GM21723 (cell line): Measurements from ENCODE around the gene LTB4R.

ENCODE experiments used
- ATAC-seq: cut with Tn5 transposase; IDR thresholded peaks from one replicate; pipeline ENCODE4 v1.9.1; 2021; ENCODE audit warnings: mild to moderate bottlenecking, moderate library complexity; ENCODE audit not compliant: unreplicated experiment

The LTB4R gene

GRCh38 chr14:24277606-24278321 is 33.5 kb upstream of the LTB4R start:
- ATAC-seq = no peak

- ATAC-seq = no peak
These were observed 32.9 kb upstream of the LTB4R start for GRCh38 chr14:24278424-24278823.

- ATAC-seq = peak; percentile 67
These were observed 31.8 kb upstream of the LTB4R start for GRCh38 chr14:24279301-24280186.

- no peak for ATAC-seq
These were observed 30.4 kb upstream of the LTB4R start for GRCh38 chr14:24280797-24281460.

GRCh38 chr14:24281636-24282035 is 29.7 kb upstream of the LTB4R start:
- no peak for ATAC-seq

GRCh38 chr14:24282736-24283135 is 28.6 kb upstream of the LTB4R start:
- no peak for ATAC-seq

GRCh38 chr14:24283796-24284460 is 27.4 kb upstream of the LTB4R start:
- no peak for ATAC-seq

GRCh38 chr14:24284501-24285035 is 26.7 kb upstream of the LTB4R start:
- ATAC-seq = no peak

- ATAC-seq = no peak
These were observed 26.0 kb upstream of the LTB4R start for GRCh38 chr14:24285351-24285750.

- no peak for ATAC-seq
These were observed 24.3 kb upstream of the LTB4R start for GRCh38 chr14:24286996-24287395.

GRCh38 chr14:24289649-24290280 is 21.5 kb upstream of the LTB4R start:
- peak; percentile 95 for ATAC-seq

GRCh38 chr14:24290746-24291145 is 20.6 kb upstream of the LTB4R start:
- no peak for ATAC-seq

- ATAC-seq = no peak
These were observed 19.7 kb upstream of the LTB4R start for GRCh38 chr14:24291446-24292117.

- no peak for ATAC-seq
These were observed 19.0 kb upstream of the LTB4R start for GRCh38 chr14:24292118-24292807.

GRCh38 chr14:24293525-24293924 is 17.8 kb upstream of the LTB4R start:
- ATAC-seq = no peak

- peak; percentile 43 for ATAC-seq
These were observed 14.8 kb upstream of the LTB4R start for GRCh38 chr14:24296341-24297157.

- peak; percentile 8 for ATAC-seq
These were observed 13.9 kb upstream of the LTB4R start for GRCh38 chr14:24297190-24297964.

- ATAC-seq = no peak
These were observed 12.4 kb upstream of the LTB4R start for GRCh38 chr14:24298892-24299254.
